Measurements from ENCODE around the gene LMBR1.
"Not testable (repeated sequence)": the region's sequence is repeated elsewhere in the genome, so short reads cannot be mapped to it uniquely, and the experiment has no call there.

The LMBR1 gene

GRCh38 chr7:156903232-156903909 lies 10.4 kb upstream of the LMBR1 start:
- no peak for DNase-seq

DNA sequence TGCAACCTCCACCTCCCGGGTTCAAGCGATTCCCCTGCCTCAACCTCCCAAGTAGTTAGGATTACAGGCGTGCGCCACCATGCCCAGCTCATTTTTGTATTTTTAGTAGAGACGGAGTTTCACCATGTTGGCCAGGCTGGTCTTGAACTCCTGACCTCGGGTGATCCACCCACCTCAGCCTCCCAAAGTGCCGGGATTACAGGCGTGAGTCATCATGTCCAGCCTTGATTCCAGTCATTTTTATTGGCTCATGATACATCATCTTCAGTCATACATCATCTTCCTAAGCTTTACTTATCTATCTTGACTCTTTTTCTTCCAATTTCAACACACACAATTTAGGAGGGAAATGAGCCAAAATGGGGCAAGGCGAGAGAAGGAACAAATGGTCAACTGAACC lies 7.1 kb upstream of the LMBR1 start:
- DNase-seq: not testable (repeated sequence)

- DNase-seq: no peak
Observed at GRCh38 chr7:156898938-156899337, 6.0 kb upstream of the LMBR1 start.

- no peak for DNase-seq
Observed at GRCh38 chr7:156897673-156898072, 4.7 kb upstream of the LMBR1 start.

GRCh38 chr7:156896388-156897022 lies 3.5 kb upstream of the LMBR1 start:
- DNase-seq: no peak

GRCh38 chr7:156895024-156895780 lies 2.2 kb upstream of the LMBR1 start:
- DNase-seq: no peak

GRCh38 chr7:156892081-156892800 lies 742 bp downstream of the LMBR1 start:
- no peak for DNase-seq

DNA sequence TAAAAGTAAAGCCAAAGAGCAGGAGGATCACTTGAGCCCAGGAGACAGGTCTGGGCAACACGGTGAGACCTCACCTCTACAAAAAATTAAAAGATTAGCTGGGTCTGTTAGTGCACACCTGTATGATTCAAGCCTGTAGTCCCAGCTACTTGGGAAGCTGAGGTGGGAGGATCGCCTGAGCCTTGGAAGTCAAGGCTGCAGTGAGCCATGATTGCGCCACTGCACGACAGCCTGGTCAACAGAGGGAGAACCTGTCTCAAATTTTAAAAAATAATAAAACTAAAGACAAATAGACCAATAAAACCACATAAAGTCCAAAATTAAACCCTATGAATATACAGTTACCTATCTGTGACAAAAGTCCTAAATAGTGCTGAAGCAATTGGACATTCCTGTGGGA lies 3.2 kb downstream of the LMBR1 start:
- no peak for DNase-seq

DNA sequence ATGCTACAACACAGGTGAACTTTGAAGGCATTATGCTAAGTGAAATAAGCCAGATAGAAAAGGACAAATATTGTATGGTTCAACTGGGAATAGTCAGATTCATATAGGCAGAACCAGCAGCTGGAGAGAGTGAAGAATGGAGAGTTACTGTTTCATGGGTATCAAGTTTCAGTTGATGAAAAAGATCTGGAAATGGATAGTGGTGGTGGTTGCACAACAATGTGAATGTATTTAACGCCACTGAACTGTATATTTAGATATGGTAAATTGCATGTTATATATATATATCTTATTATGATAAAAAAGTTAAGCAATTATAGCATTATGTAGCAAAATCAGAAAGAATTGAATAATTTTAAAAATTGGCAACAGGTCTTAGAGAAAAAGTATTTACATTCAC lies 3.9 kb downstream of the LMBR1 start:
- no peak for DNase-seq

- DNase-seq: no peak
Observed at GRCh38 chr7:156886020-156886795, 6.8 kb downstream of the LMBR1 start.

GRCh38 chr7:156881679-156882078 lies 11.3 kb downstream of the LMBR1 start:
- DNase-seq: no peak

DNA sequence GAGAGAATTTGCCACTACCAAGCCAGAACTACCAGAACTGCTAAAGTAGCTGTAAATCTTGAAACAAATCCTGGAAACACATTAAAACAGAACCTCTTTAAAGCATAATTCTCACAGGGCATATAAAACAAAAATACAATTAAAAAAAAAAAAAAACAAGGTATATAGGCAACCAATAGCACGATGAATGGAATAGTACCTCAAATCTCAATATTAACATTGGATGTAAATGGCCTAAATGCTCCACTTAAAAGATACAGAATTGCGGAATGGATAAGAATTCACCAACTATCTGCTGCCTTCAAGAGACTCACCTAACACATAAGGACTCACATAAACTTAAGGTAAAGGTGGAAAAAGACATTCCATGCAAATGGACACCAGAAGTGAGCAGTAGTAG lies 17.2 kb downstream of the LMBR1 start:
- DNase-seq: no peak

DNA sequence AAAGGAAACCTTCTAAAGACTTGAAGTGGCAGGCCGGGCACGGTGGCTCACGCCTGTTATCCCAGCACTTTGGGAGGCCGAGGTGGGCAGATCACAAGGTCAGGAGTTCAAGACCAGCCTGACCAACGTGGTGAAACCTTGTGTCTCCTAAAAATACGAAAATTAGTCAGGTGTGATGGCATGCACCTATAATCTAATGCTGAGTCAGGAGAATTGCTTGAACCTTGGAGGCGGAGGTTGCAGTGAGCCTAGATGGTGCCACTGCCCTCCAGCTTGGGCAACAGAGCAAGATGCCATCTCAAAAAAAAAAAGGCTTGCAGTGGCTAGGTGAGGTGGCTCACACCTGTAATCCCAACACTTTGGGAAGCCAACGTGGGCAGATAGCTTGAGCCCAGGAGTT lies 24.6 kb downstream of the LMBR1 start:
- not testable (repeated sequence) for DNase-seq

DNA sequence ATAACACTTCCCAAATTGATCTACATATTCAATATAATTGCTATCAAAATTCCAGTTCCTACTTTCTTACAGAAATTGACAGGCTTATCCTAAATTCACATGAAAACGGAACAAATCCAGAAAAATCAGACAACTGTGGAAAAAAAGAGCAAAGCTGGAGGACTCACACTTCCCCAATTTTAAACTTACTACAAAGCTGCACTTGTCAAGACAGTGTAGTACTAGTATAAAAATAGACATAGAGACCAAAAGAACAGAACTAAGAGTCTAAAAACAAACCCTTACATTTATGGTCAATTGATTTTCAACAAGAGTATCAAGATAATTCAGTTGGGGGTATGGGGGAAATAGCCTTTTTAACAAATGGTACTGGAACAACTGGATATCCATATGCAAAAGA lies 27.5 kb downstream of the LMBR1 start:
- no peak for DNase-seq

- not testable (repeated sequence) for DNase-seq
Observed at GRCh38 chr7:156862022-156862421, 31.0 kb downstream of the LMBR1 start.

- no peak for DNase-seq
Observed at GRCh38 chr7:156861212-156861611, 31.8 kb downstream of the LMBR1 start.

GRCh38 chr7:156860099-156860498 lies 32.9 kb downstream of the LMBR1 start:
- not testable (repeated sequence) for DNase-seq

DNA sequence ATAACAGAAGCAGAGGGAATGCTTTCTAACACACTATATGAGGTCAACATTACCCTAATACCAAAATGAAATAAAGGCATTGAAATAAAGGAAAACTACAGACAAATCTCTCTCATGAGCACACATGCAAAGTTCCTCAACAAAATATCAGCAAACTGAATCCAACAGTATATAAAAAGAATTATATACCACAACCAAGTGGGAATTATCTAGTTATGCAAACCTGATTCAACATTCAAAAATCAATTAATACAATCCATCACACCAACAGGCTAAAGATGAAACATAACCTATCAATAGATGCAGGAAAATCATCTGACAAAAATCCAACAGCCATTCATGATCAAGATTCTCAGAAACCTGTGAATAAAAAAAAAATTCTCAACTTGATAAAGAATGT lies 34.5 kb downstream of the LMBR1 start:
- DNase-seq: no peak

- DNase-seq: no peak
Observed at GRCh38 chr7:156857757-156858156, 35.2 kb downstream of the LMBR1 start.

- DNase-seq: no peak
Observed at GRCh38 chr7:156854654-156855053, 38.3 kb downstream of the LMBR1 start.

DNA sequence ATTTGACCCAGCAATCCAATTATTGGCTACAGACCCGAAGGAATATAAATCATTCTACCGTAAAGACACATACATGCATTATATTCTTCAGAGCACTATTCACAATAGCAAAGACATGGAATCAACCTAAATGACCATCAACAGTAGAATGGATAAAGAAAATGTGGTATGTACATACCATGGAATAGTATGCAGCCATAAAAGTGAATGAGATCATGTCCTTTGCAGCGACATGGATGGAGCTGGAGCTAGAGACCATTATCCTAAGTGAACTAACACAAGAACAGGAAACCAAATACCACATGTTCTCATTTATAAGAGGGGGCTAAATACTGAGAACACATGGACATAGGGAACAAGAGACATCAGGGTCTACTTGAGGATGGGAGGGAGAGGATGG lies 44.0 kb downstream of the LMBR1 start:
- DNase-seq: no peak

GRCh38 chr7:156845379-156846101 lies 47.4 kb downstream of the LMBR1 start:
- no peak for DNase-seq

Measured in amniotic stem cell (primary cell).